Fibroblast of villous mesenchyme (primary cell): Measurements from ENCODE around the gene CDHR1. TPM values are rescaled to one million over a fixed set of nuclear protein-coding genes. Genes with fewer than 3 reads are reported as not detected.

Experiments
- DNase-seq: peaks from one replicate; pipeline ENCODE4 v3.0.0-alpha.2; 2010; ENCODE audit warnings: low read depth
- H3K4me3 ChIP-seq: 2 replicates; pipeline ENCODE4 v1.5.1; 2011; ENCODE audit warnings: low read depth, mild to moderate bottlenecking, low read length
- total RNA-seq: library from RNA; depleted of rRNA; stranded (reverse); fragments of >200 nt; gene quantifications from 2 replicates; pipeline ENCODE4 v1.2.3, GENCODE V29; 2012
- TF ChIP-seq, protein P1 (sequence below): IDR thresholded peaks from 2 replicates; pipeline ENCODE4 v1.5.1; 2012; ENCODE audit warnings: low read depth, mild to moderate bottlenecking, low read length; ENCODE audit not compliant: insufficient read depth

Gene CDHR1
- total RNA-seq, 1 donor, result 0.43 TPM

GRCh38 chr10:84156009-84156408 lies 38.3 kb upstream of the CDHR1 start:
- TF ChIP-seq, protein P1, sequence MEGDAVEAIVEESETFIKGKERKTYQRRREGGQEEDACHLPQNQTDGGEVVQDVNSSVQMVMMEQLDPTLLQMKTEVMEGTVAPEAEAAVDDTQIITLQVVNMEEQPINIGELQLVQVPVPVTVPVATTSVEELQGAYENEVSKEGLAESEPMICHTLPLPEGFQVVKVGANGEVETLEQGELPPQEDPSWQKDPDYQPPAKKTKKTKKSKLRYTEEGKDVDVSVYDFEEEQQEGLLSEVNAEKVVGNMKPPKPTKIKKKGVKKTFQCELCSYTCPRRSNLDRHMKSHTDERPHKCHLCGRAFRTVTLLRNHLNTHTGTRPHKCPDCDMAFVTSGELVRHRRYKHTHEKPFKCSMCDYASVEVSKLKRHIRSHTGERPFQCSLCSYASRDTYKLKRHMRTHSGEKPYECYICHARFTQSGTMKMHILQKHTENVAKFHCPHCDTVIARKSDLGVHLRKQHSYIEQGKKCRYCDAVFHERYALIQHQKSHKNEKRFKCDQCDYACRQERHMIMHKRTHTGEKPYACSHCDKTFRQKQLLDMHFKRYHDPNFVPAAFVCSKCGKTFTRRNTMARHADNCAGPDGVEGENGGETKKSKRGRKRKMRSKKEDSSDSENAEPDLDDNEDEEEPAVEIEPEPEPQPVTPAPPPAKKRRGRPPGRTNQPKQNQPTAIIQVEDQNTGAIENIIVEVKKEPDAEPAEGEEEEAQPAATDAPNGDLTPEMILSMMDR, result no peak
- H3K4me3 ChIP-seq, result no peak overlapping the region
- DNase-seq, result no peak

DNA sequence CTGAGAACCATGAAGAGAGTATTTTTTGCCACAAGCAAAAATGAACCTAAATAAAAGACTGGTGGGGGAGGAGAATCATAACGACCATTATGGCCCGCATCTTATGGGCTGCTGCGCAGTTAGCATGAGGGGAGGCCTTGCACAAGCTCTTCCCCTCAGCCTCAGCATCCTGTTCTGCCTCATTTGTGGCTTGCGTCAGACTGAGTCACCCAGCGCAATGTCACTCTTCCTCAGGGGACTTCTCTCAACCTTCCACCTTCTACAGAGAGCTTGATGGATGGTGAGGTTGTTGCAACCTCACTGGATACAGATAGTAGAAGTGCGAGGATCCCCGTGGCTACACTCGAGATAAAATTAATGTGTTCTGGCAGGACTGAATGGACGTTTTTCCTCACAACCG lies 37.6 kb upstream of the CDHR1 start:
- peak; percentile 21 for DNase-seq
- TF ChIP-seq, protein P1, result no peak
- no peak overlapping the region for H3K4me3 ChIP-seq

DNA sequence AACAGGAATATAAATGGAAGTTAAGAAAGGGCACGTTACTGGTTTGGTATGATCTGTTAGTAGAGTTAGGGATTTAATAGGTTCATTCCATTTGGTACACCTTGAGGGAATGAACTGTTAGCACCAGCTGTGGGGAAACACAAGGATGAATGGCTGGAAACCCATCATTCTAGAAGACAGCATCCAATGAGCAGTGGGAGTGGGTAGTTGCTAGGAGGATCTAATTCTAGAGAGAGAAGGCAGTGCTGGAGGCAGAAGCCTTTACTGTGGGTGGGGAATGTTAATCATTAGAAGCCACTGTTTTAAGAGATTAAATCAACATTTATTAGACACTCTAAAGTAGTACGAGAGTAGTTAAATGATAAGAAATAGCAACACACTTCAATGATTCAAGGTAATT lies 36.3 kb upstream of the CDHR1 start:
- TF ChIP-seq, protein P1, result no peak
- no peak for DNase-seq
- H3K4me3 ChIP-seq, result no peak overlapping the region

DNA sequence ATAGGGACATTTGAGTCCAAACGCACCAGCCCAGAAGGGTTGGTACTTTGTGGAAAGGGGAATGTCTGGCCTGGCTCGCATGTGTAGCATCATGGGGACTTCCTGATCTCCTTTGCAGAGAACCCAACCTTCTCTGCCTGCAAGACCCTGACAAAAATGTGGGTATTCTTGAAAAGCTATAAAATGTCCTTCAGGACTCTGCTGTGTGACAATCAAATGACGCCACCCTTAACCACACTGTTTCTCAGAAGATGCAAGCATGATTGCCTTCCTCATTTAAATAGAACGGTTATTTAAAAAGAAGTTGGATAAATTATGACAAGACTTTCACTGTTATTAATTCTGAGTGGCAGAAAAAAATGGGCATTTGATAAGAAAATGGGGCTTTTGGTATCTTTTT lies 35.8 kb upstream of the CDHR1 start:
- no peak for DNase-seq
- no peak overlapping the region for H3K4me3 ChIP-seq
- TF ChIP-seq, protein P1, result no peak

GRCh38 chr10:84159076-84159685 lies 35.2 kb upstream of the CDHR1 start:
- TF ChIP-seq, protein P1, result no peak
- no peak for DNase-seq
- H3K4me3 ChIP-seq, result no peak overlapping the region

DNA sequence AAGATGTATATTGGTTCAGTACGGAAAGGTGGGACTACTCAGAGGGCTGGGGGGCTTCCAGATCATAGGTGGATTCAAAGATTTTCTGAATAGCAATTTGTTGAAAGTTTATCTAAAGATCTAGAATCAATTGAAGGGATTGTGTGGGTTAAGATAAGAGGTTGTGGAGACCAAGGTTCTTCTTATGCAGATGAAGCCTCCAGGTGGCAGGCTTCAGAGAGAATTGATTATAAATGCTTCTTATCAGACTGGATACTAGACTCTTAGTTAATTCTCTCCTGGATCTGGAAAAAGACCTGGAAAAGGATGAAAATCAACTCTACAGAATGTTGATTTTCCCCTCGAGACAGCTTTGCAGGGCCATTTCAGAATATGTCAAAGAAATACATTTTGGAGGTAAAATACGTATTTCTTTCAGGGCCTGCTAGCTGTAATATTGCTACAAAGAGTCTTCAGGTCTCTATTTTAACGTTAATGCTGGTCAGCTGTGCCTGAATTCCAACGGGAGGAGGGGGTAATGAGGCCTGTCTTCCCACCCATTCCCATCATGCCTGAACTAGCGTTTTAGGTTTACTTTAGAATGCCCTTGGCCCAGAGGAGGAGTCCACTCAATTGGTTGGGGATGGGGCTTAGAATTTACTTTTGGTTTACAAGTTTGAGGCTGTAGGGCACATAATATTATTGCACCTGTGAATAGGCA lies 33.5 kb upstream of the CDHR1 start:
- TF ChIP-seq, protein P1, result no peak
- H3K4me3 ChIP-seq, result no peak overlapping the region
- DNase-seq, result no peak
